ENCODE results near the gene TBC1D2B.

The TBC1D2B gene

DNA sequence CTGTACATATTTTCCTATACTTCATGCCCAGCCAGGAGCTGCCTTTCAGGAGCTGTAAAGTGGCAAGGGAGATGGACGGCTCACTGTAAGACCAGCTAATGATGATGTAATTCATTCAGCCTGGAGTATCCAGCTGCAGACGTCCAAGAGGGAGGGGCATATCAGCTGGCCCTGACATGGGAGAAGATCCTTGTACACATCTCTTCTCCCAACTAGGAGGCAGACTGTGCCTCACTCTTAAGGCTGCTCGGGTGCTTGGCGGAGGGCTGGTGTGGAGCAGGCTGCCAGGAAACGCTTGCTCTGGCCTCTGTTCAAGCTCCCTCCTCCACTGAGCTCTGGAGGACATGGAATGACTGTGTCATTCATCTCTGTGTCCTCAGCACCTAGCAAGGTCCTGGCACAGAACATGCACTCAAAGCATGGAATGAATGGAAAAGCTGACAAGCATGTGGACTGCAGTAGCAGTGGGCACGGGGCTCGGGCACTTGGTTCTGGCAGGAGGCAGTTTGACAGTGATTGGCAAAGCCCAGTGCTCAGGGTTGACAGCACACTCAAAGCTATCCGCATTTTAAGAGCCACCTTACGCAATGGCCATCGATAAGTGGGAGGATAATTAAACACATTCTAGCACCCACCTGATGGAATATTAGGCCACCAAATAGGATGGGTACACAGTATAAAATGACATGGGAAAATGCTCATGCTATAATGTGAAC is 72.4 kb downstream of the TBC1D2B start:
- TF ChIP-seq, protein P1, sequence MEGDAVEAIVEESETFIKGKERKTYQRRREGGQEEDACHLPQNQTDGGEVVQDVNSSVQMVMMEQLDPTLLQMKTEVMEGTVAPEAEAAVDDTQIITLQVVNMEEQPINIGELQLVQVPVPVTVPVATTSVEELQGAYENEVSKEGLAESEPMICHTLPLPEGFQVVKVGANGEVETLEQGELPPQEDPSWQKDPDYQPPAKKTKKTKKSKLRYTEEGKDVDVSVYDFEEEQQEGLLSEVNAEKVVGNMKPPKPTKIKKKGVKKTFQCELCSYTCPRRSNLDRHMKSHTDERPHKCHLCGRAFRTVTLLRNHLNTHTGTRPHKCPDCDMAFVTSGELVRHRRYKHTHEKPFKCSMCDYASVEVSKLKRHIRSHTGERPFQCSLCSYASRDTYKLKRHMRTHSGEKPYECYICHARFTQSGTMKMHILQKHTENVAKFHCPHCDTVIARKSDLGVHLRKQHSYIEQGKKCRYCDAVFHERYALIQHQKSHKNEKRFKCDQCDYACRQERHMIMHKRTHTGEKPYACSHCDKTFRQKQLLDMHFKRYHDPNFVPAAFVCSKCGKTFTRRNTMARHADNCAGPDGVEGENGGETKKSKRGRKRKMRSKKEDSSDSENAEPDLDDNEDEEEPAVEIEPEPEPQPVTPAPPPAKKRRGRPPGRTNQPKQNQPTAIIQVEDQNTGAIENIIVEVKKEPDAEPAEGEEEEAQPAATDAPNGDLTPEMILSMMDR (IDR thresholded peaks at IDR 0.05; ENCODE audit: extremely low read depth, missing control alignments), result no peak
- no peak for DNase-seq (ENCODE audit: low spot score)

DNA sequence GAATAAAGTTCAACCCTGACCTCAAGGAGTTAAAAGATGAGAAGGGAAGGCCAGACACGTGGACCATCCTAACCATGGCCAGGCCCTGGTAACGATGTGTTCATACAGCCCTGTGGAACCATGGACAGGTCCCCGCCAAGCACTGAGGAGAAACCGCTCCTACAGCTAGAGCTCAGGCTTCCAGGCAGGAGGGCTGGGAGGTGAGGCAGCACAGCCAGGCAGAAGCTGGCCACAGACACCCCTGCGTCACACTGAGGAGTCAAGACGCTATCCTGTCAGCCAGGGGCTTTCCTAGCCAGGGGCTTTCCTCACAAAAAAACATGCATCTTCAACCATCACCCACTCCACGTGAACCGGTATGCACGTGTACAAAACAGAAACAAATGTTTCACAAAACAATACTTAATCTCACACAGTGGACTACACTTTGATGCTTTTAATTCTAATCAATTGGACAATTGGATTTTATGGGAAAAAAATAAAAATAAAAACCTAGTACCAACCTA is 73.2 kb downstream of the TBC1D2B start:
- TF ChIP-seq, protein P1 (IDR thresholded peaks at IDR 0.05; ENCODE audit: extremely low read depth, missing control alignments), result no peak

DNA sequence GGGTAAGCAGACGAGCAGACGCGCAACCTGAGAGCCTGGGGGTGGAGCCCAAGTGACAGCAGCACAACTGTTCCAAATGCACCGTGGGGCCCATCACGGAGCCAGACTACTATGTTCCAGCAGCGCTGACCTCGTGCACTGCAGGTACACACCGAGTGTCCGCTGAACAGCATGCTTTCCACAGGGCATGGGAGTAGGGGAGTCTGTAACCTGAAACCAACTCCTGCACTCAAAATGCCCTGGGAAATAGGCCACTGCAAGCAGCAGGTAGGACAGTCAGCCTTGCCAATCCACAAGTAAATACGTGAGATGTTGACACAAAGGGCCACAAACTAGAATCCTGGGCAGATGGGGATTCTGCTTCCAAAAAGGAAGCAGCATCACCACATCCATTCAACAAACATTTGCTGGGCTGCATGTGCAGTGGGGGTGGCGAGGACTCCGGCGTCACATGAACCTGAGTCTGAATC is 73.9 kb downstream of the TBC1D2B start:
- TF ChIP-seq, protein P1 (IDR thresholded peaks at IDR 0.05; ENCODE audit: extremely low read depth, missing control alignments), result no peak
- DNase-seq (ENCODE audit: low spot score), result no peak

More for the DNA sequence above, 73.2 kb downstream of the TBC1D2B start:
- peak; percentile 66 for DNase-seq (ENCODE audit: low spot score)

DNA sequence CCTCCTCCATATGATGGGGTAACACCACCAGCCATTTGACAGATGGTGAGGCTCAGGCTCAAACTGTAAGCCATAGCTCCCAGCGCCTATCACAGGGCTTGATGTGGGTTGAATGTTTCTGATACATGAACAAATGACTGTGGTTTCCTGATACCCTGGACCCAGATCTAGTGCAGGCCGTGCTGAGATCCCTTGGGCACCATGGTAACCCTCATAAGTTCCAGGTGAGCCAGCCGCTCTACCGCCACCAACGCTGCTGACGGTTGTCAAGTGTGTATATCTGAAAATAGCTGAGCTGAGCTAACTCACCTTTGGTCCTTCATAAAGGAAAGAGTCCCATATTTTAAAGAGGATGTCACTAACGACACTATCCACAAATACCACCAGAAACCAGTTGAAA is 74.5 kb downstream of the TBC1D2B start:
- TF ChIP-seq, protein P1 (IDR thresholded peaks at IDR 0.05; ENCODE audit: extremely low read depth, missing control alignments), result no peak
- DNase-seq (ENCODE audit: low spot score), result no peak

DNA sequence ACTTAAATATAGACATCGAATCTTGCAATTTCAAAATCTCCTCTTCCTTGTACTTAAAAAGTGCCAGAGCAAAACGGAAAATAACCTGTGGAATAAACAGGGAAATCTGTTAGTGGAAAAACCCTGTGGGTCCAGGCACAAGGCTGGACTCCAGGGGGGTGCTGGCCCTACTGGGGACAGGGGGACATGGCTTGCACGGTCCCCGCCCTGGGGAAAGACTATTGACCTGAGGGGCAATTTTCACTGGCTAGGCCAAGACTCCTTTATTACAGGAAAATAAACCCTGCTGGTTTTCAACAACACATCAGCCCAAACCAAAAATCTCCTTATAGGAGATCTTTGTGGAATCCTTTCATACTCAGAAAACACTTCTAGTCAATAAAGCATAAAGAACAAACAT is 75.9 kb downstream of the TBC1D2B start:
- TF ChIP-seq, protein P1 (IDR thresholded peaks at IDR 0.05; ENCODE audit: extremely low read depth, missing control alignments), result no peak
- DNase-seq (ENCODE audit: low spot score), result no peak

DNA sequence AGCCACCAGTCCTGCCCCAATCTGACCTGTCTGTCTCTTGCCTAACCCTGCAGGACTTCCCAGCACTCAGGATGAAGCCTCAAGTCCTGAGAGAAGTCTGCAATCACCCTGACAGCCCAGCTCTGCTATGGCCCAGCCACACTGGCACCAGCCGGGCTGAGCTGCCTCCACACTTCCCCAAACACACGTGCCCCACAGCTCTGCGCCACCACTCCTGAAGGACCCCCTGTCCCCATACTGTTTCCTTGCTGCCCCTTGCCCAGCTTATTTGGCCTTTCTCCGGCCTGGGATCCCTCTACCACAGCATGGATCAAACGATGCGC is 76.6 kb downstream of the TBC1D2B start:
- DNase-seq (ENCODE audit: low spot score), result no peak
- TF ChIP-seq, protein P1 (IDR thresholded peaks at IDR 0.05; ENCODE audit: extremely low read depth, missing control alignments), result no peak

DNA sequence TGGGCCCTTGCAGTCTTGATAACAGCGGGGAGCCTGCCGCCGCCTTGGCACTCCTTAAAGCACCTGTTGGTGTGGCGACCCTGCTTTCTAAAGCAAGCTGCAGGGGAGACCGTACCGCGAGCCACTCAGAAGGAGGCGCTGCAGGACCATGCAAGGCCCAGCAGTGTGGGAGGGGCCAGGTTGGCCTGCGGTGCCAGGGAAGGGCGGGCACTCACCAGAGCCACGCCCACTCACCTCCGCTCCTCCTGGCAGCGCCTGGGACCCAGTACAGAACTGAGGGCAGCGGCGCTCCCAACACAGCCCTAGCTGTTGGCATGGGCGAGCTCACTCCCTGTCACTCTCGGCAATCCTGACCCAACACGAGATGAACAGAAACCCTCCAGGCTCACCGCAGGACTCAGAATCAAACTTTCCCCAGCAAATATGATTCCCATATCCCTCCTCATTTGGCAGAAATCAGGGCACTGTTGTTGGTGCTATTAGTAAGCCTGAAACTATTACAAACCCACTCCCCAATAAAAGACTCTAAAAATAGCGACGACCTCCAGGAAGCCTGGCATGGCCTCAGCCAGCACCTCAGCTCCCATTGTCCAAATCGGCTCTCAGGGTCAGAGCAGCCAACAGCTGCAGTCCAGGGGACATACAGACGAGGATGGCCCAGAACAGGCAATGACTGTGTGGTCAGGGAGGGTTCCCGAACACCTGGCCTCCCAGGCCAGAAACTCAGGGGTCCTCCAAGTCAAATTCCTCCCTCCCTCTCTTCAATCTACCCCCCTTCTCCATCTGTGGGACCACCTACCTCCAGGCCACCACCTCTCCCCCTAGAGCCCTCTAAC is 77.2 kb downstream of the TBC1D2B start:
- peak; percentile 61 for DNase-seq (ENCODE audit: low spot score)
- TF ChIP-seq, protein P1 (IDR thresholded peaks at IDR 0.05; ENCODE audit: extremely low read depth, missing control alignments), result peak; percentile 58
